GM18861 (cell line): ENCODE data around the gene NUP98.
"Not testable (repeated sequence)": the region's sequence is repeated elsewhere in the genome, so short reads cannot be mapped to it uniquely, and the experiment has no call there.

Experiments
- ATAC-seq: cut with Tn5 transposase; IDR thresholded peaks from one replicate; pipeline ENCODE4 v1.9.1; 2021; ENCODE audit not compliant: unreplicated experiment

The NUP98 gene

GRCh38 chr11:3679077-3679476 is 118.3 kb downstream of the NUP98 start:
- no peak for ATAC-seq

DNA sequence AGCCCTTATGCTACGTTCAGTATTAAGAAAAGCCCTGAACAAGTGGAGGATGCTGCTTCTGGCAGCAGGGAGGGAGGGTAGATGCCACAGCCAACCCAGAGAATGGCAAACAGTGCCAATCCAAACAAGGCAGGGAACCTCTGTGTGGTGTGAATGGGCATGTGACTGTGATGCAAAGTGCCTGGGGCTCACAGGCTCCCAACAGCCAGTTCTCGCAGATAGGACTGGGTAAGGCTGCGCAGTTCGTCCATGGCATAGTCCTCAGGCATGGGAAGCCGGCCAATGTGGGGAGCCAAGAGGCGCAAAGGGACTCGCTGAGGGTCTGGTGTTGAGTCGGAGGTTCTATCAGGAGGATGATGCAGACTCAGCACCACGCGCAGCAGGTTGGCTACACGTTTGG is 121.4 kb downstream of the NUP98 start:
- no peak for ATAC-seq

DNA sequence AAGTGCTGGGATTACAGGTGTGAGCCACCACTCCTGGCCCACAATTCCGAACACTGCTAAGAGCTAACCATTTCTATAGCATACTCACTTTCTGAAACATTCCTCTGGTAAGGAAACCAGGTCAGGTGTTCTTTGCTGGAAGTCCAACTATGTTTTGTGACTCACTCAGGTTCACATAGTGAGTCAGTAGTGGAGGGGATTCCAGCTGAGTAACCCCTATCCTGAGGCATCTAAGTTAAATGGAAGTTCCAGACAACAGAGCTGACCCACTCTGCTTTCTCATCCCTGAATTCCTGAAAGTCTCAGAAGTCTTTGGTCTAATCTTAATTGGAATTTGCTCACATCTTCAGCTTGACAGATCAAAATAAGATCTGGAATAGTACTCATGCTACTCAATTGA is 123.2 kb downstream of the NUP98 start:
- no peak for ATAC-seq

DNA sequence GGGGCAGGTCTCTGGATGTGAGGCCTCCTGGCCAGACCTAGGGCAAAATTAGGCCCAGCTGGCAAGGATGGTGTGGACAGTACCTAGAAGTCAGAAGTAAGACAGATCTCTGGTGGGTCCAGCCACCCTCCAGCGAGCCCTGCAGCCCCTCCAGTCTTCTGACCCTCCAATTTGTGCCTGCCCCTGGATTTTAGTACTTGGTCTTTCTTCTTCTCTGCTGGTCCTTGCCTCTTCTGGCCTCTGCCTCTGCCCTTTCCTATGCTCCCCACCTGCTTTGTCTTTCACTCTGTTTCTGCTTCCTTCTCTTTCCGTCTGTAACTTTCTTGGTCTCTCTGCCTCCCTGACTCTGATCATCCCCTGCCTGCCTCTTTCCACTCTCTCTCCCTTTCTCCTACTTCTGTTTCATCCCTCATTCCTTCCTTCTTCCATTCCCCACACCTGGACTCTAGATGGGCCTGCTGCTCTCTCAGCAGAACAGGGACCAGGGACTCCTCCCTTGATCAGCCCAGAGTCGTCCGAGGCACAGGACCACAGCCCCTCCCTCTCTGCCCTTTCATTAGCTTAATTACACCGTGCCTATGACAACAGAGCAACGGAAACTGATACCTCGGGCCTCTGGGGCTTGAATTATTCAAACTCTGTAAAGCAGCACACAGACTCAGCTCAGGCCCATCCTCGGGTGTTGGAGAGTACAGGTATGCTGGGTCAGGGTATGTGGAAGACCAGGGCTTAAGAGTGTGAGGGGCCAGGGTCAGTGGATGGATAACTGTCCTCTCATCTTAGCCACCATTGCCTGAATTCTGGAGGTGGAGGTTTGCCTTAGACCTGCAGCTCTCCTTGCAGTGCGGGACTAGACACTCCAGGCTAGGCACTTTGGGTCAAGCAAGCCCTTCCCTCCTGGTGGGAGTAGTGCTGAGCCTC is 125.8 kb downstream of the NUP98 start, which contains the start of gene CHRNA10:
CHRNA10 (minus strand) TSS at position 51 of the 921 bp plus-strand sequence. CDS start 72 bp downstream, outside the sequence.
- no peak for ATAC-seq

- no peak for ATAC-seq
These were observed 127.6 kb downstream of the NUP98 start for GRCh38 chr11:3669742-3670183.

DNA sequence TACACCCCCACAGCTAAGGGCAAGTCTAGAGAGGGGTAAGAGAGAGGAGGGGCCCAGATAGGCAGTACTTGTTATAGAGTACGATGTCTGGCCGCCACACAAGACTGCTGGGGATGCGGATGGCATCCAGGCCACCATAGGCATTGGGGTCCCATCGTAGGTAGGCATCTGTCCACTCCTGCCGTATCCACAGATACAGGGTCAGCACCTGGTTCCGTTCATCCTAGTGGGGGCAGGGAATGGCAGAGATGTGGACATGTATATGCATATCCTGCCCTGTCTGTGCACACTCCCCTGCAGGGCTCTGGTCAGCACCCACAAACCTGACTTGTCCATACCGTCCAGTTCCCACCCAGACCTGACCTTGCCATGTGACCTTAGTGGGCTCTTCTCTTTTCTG is 128.2 kb downstream of the NUP98 start:
- ATAC-seq: no peak

DNA sequence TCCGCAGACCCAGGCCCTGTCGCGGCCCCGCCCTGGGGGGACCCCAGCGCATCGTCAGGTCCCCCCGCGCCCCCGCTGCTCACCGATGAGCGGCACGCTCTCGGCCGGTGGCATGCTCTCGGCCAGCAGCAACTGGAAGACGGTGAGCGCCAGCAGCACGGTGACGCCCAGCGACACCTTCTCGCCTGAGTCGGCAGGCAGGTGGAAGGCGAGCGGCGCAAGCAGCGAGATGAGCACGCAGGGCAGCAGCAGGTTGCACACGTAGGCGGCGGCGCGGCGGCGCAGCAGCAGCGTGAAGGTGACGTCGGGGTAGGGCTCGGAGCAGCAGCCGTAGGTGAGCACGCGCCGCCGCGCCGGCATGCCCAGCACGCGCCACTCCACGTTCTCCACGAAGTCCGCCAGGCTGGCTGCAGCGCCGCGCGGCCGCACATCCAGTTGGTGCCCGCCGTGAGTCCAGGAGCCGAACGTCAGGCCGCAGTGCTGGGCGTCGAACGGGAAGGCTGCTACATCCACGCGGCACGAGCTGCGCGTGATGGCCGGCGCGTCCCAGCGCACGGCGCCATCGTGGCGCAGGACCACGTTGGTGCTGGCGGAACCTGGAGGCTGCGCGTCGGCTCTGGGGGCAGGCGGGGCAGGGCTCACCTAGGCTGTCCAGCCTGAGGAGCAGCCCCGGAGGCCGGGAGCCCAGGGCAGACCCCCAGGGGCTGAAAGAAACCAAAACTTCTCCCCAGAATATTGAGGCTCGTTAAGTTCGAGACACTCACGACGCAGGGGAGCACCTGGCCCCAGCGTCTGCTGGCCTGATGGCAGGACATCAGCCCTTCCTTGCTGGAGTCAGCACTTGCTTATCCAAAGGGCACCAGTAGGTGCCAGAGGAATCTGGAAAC is 130.0 kb downstream of the NUP98 start:
- no peak for ATAC-seq

DNA sequence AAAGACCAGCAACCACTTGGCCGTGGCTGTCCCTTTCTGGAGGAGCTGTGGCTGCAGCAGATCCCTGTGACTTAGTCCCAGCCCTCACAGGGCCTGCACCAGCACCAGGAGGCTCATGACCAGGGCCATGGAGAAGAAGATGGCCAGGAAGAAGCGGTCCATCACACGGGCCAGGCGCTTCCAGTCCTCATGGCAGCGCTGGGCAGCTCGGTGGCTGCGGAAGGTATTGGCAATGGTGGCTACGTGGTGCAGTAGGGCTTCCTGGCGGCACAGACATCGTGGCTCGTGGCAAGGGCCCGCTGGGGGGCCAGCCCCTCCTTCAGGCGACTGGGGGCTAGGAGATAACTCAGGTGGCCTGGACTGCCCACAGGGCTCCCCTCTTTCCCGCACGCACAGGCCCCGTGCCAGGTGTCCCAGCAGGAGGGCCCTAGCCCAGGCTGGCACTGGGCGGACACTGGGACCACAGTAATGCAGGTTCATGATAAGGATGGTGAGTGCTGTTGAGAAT is 131.3 kb downstream of the NUP98 start:
- no peak for ATAC-seq

DNA sequence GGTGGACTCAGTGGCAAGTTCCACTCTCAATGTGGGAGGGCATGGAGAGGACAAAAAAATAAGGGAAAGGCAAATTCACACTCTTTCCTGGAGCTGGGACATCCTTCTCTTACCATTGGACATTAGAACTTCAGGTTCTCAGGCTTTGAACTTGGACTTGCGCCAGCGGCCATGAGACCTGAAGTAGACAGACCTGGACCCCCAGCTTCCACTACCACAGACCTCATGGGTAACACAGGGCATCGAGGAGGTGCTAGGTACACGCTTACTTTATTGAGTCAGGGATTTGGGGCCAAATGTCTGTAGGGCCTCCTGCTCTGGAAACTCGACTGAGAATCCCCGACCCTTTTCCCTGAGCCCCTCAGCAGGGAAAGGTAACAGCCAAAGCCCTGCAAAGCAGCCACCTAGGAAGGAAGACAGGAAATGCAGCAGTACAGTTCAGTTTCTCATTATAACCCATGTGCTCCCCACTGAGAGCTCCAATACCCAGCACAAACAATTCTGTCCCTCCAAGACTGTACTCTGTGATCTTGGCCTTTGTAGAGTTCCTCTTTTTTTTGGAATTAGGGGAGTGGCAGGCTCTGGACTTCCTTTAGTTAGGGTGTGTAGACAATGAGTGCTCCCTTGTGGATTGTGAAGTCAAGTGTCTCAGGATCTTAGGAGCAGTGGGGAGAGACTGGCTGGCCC is 131.9 kb downstream of the NUP98 start:
- ATAC-seq: no peak

DNA sequence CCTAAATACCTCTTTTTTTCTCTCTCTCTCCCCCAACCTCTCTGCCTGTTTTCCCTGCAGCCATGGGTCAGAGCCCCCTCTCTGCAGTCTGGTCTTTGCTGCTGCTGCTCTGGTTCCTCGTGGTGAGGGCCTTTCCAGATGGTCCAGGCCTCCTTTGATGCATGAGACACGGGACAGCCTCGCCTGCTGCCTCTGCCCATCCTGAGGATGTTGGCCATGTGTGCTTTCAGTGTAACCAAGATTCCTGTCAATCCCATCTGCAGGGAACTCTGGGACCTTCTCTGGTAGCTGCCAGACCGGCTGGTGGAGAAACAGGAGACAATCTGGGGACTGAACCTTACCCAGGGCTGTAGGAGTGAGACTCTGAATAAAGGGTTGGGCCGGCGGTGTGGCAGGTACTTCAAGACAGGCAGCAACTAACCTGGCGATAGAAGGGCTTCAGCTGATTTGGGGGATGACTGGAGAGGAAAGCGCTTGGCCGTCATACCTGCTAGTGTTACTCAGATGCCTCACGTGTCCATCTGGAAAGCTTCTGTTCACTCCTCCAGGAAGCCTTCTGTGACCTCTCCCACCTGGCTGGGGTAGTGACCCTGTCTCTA is 133.2 kb downstream of the NUP98 start:
- ATAC-seq: no peak

DNA sequence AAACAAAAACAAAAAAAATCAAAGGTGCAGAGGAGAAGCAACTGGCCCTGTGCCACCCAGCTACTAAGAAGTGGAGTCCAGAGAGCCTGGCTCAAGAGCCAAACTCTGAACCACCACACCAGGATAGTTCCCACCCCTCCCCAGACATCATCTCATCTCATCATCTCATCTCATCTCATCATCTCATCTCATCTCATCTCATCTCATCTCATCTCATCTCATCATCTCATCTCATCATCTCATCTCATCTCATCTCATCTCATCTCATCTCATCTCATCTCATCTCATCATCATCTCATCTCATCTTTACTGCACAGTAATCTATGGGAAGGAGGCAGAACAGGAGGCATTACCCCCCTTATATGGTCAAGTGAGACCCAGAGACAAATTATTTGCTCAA is 134.5 kb downstream of the NUP98 start:
- no peak for ATAC-seq

DNA sequence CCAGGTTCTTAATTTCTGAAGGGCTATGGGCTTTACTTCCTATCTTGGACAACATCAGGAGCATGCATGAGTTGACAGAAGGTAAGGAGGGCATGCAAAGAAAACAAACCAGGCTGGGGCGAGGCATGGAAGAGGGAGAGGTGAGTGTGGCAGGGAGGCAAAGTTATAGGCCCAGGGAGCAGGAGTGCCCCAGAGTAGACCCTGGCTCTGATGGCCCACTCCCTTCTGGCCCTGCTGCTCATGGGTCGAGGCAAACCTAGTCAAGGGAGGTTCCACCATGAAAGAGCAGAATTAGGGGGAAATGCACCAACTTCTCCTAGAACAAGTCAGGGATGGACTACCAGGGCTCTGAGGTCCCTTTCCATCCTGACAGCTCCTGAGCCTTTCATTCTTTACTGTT is 136.4 kb downstream of the NUP98 start:
- ATAC-seq: no peak

DNA sequence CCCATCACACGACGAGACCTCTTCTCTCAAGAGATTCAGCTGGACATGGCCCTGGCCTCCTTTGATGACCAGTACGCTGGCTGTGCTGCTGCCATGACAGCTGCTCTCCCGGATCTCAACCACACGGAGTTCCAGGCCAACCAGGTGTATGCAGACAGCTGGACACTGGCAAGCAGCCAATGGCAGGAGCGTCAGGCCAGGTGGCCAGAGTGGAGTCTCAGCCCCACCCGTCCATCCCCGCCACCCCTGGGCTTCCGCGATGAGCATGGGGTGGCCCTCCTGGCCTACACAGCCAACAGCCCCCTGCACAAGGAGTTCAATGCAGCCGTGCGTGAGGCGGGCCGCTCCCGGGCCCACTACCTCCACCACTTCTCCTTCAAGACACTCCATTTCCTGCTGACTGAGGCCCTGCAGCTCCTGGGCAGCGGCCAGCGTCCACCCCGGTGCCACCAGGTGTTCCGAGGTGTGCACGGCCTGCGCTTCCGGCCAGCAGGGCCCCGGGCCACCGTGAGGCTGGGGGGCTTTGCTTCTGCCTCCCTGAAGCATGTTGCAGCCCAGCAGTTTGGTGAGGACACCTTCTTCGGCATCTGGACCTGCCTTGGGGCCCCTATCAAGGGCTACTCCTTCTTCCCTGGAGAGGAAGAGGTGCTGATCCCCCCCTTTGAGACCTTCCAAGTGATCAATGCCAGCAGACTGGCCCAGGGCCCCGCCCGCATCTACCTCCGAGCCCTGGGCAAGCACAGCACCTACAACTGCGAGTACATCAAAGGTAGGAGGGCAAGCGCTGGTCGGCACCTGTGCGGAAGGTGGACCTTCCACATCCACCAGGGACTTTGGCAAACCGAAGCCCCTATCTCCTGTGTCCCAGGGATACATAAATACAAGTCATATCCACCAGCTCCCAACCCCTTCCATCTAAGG is 137.5 kb downstream of the NUP98 start:
- ATAC-seq: no peak

DNA sequence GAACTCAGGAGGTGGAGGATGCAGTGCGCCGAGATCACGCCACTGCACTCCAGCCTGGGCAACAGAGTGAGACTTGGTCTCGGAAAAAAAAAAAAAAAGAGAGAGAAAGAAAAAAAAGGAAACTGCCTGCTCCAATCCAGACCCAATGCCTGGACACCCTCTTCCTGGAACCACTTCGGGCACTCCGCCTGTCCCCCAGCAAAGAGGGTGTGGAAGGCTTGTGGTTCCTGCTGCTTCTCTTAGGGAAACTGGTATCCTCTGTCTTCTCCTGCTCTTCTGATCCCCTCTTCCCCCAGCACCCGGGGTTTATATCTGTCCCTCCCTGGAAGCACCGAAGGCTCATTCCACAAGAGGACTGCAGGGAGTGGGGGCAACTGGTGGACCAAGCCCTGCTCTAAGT is 139.1 kb downstream of the NUP98 start:
- no peak for ATAC-seq

DNA sequence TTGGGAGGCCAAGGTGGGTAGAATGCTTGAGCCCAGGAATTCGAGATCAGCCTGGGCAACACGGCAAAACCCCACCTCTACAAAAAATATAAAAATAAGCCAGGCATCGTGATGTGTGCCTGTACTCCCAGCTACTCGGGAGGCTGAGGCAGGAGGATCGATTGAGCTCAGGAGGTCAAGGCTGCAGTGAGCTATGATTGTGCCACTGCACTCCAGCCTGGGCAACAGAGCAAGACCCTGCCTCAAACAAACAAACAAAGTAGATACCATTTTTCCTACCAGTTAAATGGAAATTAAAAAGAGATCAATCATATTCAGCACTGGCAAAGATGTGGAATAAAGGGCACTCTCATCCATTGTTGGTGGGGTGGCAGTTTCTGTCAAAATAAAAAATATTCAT is 140.0 kb downstream of the NUP98 start:
- ATAC-seq: not testable (repeated sequence)

DNA sequence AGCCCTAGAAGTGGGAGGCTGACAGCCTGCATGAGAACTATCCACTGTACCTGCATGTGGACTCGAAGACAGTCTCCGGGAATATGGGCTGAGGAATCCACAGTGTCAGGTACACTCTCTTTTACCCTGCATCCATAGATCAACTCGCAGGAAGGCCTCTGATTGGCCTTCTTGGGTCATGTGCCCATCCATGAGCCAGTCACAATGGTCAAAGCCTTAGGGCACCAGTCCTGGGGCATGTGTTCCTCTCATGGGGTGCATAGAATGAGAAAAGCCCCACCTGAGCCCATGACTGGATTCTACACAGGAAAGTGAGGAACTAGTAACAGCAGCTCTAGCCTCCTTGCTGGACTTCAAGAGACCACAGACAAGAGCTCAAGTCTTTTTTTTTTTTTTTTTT is 141.8 kb downstream of the NUP98 start:
- ATAC-seq: no peak

DNA sequence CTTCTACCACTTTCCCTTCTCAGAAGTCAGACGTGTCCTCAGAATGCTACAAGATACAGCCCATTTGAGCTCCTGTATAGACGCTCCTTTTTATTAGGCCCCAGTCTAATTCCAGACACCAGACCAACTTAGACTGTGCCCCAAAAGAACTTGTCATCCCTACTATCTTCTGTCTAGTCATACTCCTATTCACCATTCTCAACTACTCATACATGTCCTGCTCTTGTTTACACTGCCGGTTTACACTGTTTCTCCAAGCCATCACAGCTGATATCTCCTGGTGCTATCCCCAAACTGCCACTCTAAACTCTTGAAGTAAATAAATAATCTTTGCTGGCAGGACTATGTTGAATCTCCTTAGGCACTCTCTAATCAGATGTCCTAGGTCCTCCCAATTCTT is 144.8 kb downstream of the NUP98 start:
- not testable (repeated sequence) for ATAC-seq

DNA sequence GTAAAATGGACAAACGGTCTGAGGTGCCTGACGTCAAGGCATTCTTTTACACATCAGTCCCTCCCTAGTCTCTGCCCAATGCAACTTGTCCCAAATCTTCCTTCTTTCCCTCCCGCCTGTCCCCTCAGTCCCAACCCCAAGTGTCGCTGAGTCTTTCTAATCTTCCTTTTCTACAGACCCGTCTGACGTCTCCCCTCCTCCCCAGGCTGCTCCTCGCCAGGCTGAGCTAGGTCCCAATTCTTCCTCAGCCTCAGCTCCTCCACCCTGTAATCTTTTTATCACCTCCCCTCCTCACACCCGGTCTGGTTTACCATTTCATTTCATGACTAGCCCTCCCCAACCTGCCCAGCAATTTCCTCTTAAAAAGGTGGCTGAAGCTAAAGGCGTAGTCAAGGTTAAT is 148.0 kb downstream of the NUP98 start:
- ATAC-seq: not testable (repeated sequence)

DNA sequence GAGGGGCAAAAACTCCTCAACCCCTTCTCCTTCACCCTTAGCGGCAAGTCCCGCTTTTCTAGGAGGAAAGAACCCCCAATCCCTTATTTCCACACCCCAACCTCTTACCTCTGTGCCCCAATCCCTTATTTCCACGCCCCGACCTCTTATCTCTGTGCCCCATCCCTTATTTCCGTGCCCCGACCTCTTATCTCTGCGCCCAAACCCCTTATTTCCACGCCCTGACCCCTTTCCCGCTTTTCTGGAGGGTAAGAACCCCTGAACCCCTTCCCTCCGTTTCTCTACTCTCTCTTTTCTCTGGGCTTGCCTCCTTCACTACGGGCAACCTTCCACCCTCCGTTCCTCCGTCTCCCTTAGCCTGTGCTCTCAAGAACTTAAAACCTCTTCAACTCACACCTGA is 148.5 kb downstream of the NUP98 start:
- ATAC-seq: not testable (repeated sequence)
